ENCODE data around the gene MFSD12. TPM values are rescaled to one million over a fixed set of nuclear protein-coding genes. Genes with fewer than 3 reads are reported as not detected.

The MFSD12 gene
- total and polyA plus RNA-seq, 2 of the 8 experiments (the other 6 are each of a cell fraction or from before 2014, with no cell fraction given): 59.6 to 71.3 TPM

GRCh38 chr19:3532154-3532786 is 25.1 kb downstream of the MFSD12 start:
- H3K4ac ChIP-seq (replicated peaks; ENCODE audit: insufficient read length, low read depth, low read length): no peak overlapping the region
- H3K27ac ChIP-seq (ENCODE audit: low read depth, low read length): no peak overlapping the region
- H3K4me2 ChIP-seq (ENCODE audit: insufficient read depth in 1 of 2, low read depth in 2 of 2, low read length in 2 of 2): no peak overlapping the region
- 95% methylated on average over 29 of the region's 33 CpGs; no CpG with 5 or more reads in 1 of the 2 experiments for WGBS, 2 experiments (ENCODE audit: extremely low coverage in 1 of 2, insufficient coverage in 1 of 2, insufficient read length in 1 of 2, insufficient replicate concordance in 2 of 2, low coverage in 1 of 2, low lambda C conversion rate in 2 of 2, missing lambda C conversion rate in 1 of 2)
- peaks cover 1 to 9% of the 10 kb centered on the region in 2 experiments for H4K20me1 ChIP-seq (replicated peaks in 1 of 2; ENCODE audit: control insufficient read depth in 1 of 2, insufficient read depth in 2 of 2, low read length in 2 of 2)
- no peak overlapping the region for H2BK20ac ChIP-seq (ENCODE audit: low read length)
- ChIA-PET POLR2A (ENCODE audit: partially characterized antibody) (interaction anchor here (0.6 to 2.1 kb wide), 11 partner anchors 10 to 45 kb away, joined by 3 to 7 read pairs (median 3); partner anchors contain the start of gene MFSD12), CTCF (ENCODE audit: partially characterized antibody) (interaction anchor here (0.6 to 6.9 kb wide), 5 partner anchors 12 to 45 kb away, joined by 3 to 54 read pairs (median 4); partner anchors contain the start of gene MFSD12)
- FAIRE-seq (no peak), DNase-seq (ENCODE audit: low read depth in 1 of 2, low spot score in 2 of 2) (no peak)
- no peaks in the 10 kb centered on the region for H3K9me3 ChIP-seq (ENCODE audit: insufficient read depth in 2 of 2, low read depth in 1 of 2, low read length in 1 of 2)
- no peak overlapping the region for H2AK5ac ChIP-seq (ENCODE audit: low read depth, low read length)
- no peak overlapping the region for H2BK12ac ChIP-seq (ENCODE audit: low read depth, low read length)
- no peaks in the 10 kb centered on the region for H3K79me1 ChIP-seq (ENCODE audit: low read depth, low read length)
- H2BK15ac ChIP-seq (ENCODE audit: low read length): no peak overlapping the region
- H3K4me3 ChIP-seq (ENCODE audit: extremely low read depth in 1 of 4, insufficient read depth in 2 of 4, low read depth in 3 of 4, low read length in 4 of 4): no peak overlapping the region
- no peaks in the 10 kb centered on the region for H3K79me2 ChIP-seq (ENCODE audit: control insufficient read depth in 1 of 2, insufficient read depth in 2 of 2, low read length in 2 of 2)
- no peak overlapping the region; the same call in 1 of the 2 replicates for H4K8ac ChIP-seq (ENCODE audit: extremely low read depth, insufficient read depth, low read length)
- no peak overlapping the region for H2AFZ ChIP-seq (ENCODE audit: low read length)
- H2BK5ac ChIP-seq (ENCODE audit: low read depth, low read length): no peak overlapping the region
- H2BK120ac ChIP-seq (replicated peaks; ENCODE audit: low read depth, low read length): no peak overlapping the region
- H3K23me2 ChIP-seq (ENCODE audit: low read depth, low read length): peaks cover 9% of the 10 kb centered on the region; the same call in 1 of the 2 replicates
- H3K56ac ChIP-seq (replicated peaks; ENCODE audit: insufficient read length, low read depth, low read length): no peak overlapping the region
- no peak overlapping the region for H3K9ac ChIP-seq (replicated peaks in 1 of 4; ENCODE audit: extremely low read depth in 1 of 4, low read depth in 3 of 4, low read length in 3 of 4)
- no peak overlapping the region for H4K91ac ChIP-seq (replicated peaks; ENCODE audit: insufficient read length, low read length)
- H3K36me3 ChIP-seq (ENCODE audit: control insufficient read depth in 2 of 4, insufficient read depth in 4 of 4, low read length in 3 of 4): peaks cover 7 to 40% (median 26%) of the 10 kb centered on the region in 4 experiments; a peak in 7 of 8 replicates
- no peaks in the 10 kb centered on the region; a peak in 1 of 7 replicates for H3K4me1 ChIP-seq (replicated peaks in 1 of 4; ENCODE audit: control insufficient read depth in 3 of 4, insufficient read depth in 4 of 4, low read length in 3 of 4)
- H3K14ac ChIP-seq (ENCODE audit: insufficient read length): no peak overlapping the region
- no peak overlapping the region for H4K5ac ChIP-seq (ENCODE audit: insufficient read length, low read depth, low read length)
- no peaks in the 10 kb centered on the region for H3K27me3 ChIP-seq (replicated peaks in 1 of 4; ENCODE audit: control insufficient read depth in 3 of 4, extremely low read depth in 1 of 4, insufficient read depth in 3 of 4, low read length in 3 of 4)
- H3K18ac ChIP-seq (ENCODE audit: extremely low read depth, low read length): no peak overlapping the region
- no peak overlapping the region for H3K23ac ChIP-seq (ENCODE audit: insufficient read length)
- TF ChIP-seq, protein P1, sequence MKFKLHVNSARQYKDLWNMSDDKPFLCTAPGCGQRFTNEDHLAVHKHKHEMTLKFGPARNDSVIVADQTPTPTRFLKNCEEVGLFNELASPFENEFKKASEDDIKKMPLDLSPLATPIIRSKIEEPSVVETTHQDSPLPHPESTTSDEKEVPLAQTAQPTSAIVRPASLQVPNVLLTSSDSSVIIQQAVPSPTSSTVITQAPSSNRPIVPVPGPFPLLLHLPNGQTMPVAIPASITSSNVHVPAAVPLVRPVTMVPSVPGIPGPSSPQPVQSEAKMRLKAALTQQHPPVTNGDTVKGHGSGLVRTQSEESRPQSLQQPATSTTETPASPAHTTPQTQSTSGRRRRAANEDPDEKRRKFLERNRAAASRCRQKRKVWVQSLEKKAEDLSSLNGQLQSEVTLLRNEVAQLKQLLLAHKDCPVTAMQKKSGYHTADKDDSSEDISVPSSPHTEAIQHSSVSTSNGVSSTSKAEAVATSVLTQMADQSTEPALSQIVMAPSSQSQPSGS (IDR thresholded peaks at IDR 0.05; ENCODE audit: low read length): no peak
- TF ChIP-seq TAF1 (IDR thresholded peaks at IDR 0.05; ENCODE audit: low read depth, low read length) (no peak), CTBP2 (IDR thresholded peaks at IDR 0.05; ENCODE audit: borderline replicate concordance, insufficient read depth, insufficient read length, low read length) (no peak), EP300 (IDR thresholded peaks at IDR 0.05; ENCODE audit: borderline replicate concordance in 1 of 2, low read depth in 2 of 2, low read length in 2 of 2) (no peak), TBP (IDR thresholded peaks at IDR 0.05; ENCODE audit: low read depth, low read length) (no peak), TCF12 (IDR thresholded peaks at IDR 0.05; ENCODE audit: low read depth, low read length) (no peak), GTF2F1 (IDR thresholded peaks at IDR 0.05; ENCODE audit: borderline replicate concordance, low read depth, low read length) (no peak), CBX8 (IDR thresholded peaks at IDR 0.05; ENCODE audit: borderline replicate concordance, low read depth, low read length) (no peak), CBX5 (IDR thresholded peaks at IDR 0.05; ENCODE audit: low read depth, low read length) (no peak)
- TF ChIP-seq, protein P2, sequence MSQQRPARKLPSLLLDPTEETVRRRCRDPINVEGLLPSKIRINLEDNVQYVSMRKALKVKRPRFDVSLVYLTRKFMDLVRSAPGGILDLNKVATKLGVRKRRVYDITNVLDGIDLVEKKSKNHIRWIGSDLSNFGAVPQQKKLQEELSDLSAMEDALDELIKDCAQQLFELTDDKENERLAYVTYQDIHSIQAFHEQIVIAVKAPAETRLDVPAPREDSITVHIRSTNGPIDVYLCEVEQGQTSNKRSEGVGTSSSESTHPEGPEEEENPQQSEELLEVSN (IDR thresholded peaks at IDR 0.05): no peak

All from H1 (cell line).